ENCODE results near the gene AFF3. TPM values are rescaled to one million over a fixed set of nuclear protein-coding genes. Genes with fewer than 3 reads are reported as not detected.

The AFF3 gene
- total RNA-seq, 1 experiment from 2014 or later, result 0.22 TPM

- no peak overlapping the region for H3K4me3 Mint-ChIP-seq
- H3K4me1 ChIP-seq (ENCODE audit: insufficient read depth, low read length), result peaks cover under 1% of the 10 kb centered on the region; the same call in 1 of the 2 replicates
- no peaks in the 10 kb centered on the region for H3K9me3 Mint-ChIP-seq
- no peak overlapping the region for H3T11ph ChIP-seq (ENCODE audit: low read length)
- H3K27me3 Mint-ChIP-seq (ENCODE audit: low read depth), result no peaks in the 10 kb centered on the region
- no peak overlapping the region for H2BK120ac ChIP-seq (ENCODE audit: low read depth, low read length, poor library complexity, severe bottlenecking)
- H4K91ac ChIP-seq (ENCODE audit: insufficient read length, low read depth, low read length), result no peak overlapping the region
- no peak overlapping the region for H2BK12ac ChIP-seq (ENCODE audit: insufficient read length, low read depth, low read length)
- H3K27me3 ChIP-seq (ENCODE audit: insufficient read depth, low read length), result no peaks in the 10 kb centered on the region
- no peak overlapping the region for H4K5ac ChIP-seq (ENCODE audit: insufficient read length, low read depth, low read length)
- H2BK5ac ChIP-seq (ENCODE audit: insufficient read length, low read length), result no peak overlapping the region
- H2AFZ ChIP-seq (ENCODE audit: low read length), result no peak overlapping the region
- no peaks in the 10 kb centered on the region for H4K20me1 ChIP-seq (ENCODE audit: control insufficient read depth, insufficient read depth, insufficient read length)
- H2BK20ac ChIP-seq (ENCODE audit: low read depth, low read length, poor library complexity, severe bottlenecking), result no peak overlapping the region
- H2AK5ac ChIP-seq (ENCODE audit: insufficient read length, low read length), result no peak overlapping the region
- H3K27ac Mint-ChIP-seq, result no peak overlapping the region
- H3K56ac ChIP-seq (ENCODE audit: insufficient read length, low read depth, low read length), result no peak overlapping the region
- H3K79me2 ChIP-seq (ENCODE audit: insufficient read depth, low read length), result no peaks in the 10 kb centered on the region
- WGBS (ENCODE audit: extremely low coverage, insufficient read length, low lambda C conversion rate), result no CpG with 5 or more reads among the region's 9 CpGs
- H3K9me3 ChIP-seq (ENCODE audit: control insufficient read depth, low read depth, low read length), result no peaks in the 10 kb centered on the region
- DNase-seq, result no peak
- H3K23me2 ChIP-seq (ENCODE audit: insufficient read length, low read depth, low read length, poor library complexity, severe bottlenecking), result no peaks in the 10 kb centered on the region
- no peak overlapping the region for H2BK15ac ChIP-seq (ENCODE audit: low read depth, low read length)
- no peak overlapping the region for H3K27ac ChIP-seq (ENCODE audit: insufficient read length, low read depth, low read length)
- no peak overlapping the region for H3K23ac ChIP-seq (ENCODE audit: insufficient read length, low read depth, low read length)
- no peaks in the 10 kb centered on the region for H3K36me3 Mint-ChIP-seq (ENCODE audit: insufficient read depth in 1 of 3, low read depth in 3 of 3)
- no peak overlapping the region for H3K4ac ChIP-seq (ENCODE audit: low read depth, low read length)
- no peak overlapping the region for H3K9ac ChIP-seq (ENCODE audit: extremely low read depth, insufficient read length, low read length)
- H3K18ac ChIP-seq (ENCODE audit: insufficient read length, low read depth, low read length), result no peak overlapping the region
- peaks cover 32 to 35% of the 10 kb centered on the region in 2 experiments for H3K4me1 Mint-ChIP-seq
- H3K14ac ChIP-seq (ENCODE audit: insufficient read depth, low read length), result no peak overlapping the region
- TF ChIP-seq CTCF (conservative IDR thresholded peaks at IDR 0.05), result no peak
- no peaks in the 10 kb centered on the region for H3K79me1 ChIP-seq (ENCODE audit: insufficient read depth, low read depth, low read length, poor library complexity, severe bottlenecking)
- H3K4me2 ChIP-seq (ENCODE audit: insufficient read depth, insufficient read length, low read length), result no peak overlapping the region
- H4K8ac ChIP-seq (replicated peaks; ENCODE audit: insufficient read length, low read depth, low read length), result no peak overlapping the region
Measured at GRCh38 chr2:99711144-99711543, 431.2 kb downstream of the AFF3 start.
